OCI-LY3 (cell line): ENCODE measurements around the gene FAM181A.

Experiments
- EZH2phosphoT487 ChIP-seq: fragments of 200-600 bp; shearing (Covaris generic); IDR thresholded peaks from 2 replicates; pipeline ENCODE4 v1.6.1; 2018; ENCODE audit warnings: antibody characterized with exemption, mixed run types, low read depth
- TF ChIP-seq, protein P1 (sequence below): fragments of 200-600, 300-600 bp; sonication (generic); IDR thresholded peaks from 2 replicates; pipeline ENCODE4 v1.5.1; 2014; ENCODE audit warnings: antibody characterized with exemption, low read length, low read depth

DNA sequence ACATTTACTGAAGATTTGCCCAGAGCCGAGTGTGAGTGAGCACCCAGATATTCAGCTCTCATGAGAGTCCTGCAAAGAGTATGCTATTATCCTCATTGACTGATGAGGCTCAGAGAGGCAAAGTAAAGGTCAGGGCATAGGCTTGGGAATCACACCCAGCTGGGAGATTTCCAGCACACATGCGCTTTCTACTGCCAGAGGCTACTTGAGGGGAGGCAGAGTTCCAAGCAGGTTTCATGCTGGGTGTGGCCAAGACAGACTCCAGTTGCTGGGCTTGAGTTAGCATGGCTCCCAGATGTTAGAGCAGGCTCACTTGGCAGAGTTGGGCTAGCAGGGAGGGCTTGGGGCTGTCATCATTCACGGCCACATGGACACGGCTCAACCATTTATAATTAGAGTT is 14.4 kb upstream of the FAM181A start:
- TF ChIP-seq, protein P1, sequence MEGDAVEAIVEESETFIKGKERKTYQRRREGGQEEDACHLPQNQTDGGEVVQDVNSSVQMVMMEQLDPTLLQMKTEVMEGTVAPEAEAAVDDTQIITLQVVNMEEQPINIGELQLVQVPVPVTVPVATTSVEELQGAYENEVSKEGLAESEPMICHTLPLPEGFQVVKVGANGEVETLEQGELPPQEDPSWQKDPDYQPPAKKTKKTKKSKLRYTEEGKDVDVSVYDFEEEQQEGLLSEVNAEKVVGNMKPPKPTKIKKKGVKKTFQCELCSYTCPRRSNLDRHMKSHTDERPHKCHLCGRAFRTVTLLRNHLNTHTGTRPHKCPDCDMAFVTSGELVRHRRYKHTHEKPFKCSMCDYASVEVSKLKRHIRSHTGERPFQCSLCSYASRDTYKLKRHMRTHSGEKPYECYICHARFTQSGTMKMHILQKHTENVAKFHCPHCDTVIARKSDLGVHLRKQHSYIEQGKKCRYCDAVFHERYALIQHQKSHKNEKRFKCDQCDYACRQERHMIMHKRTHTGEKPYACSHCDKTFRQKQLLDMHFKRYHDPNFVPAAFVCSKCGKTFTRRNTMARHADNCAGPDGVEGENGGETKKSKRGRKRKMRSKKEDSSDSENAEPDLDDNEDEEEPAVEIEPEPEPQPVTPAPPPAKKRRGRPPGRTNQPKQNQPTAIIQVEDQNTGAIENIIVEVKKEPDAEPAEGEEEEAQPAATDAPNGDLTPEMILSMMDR: no peak
- no peak for TF ChIP-seq EZH2phosphoT487
